NCI-H510A (cell line): ENCODE data around the gene RAB10.
"Not testable (repeated sequence)": the region's sequence is repeated elsewhere in the genome, so short reads cannot be mapped to it uniquely, and the experiment has no call there.

Experiments
- DNase-seq: peaks from one replicate; lab custom pipeline; 2025; lab: John Stamatoyannopoulos, UW

The RAB10 gene

GRCh38 chr2:26058390-26058789, 24.5 kb downstream of the RAB10 start:
- no peak for DNase-seq

GRCh38 chr2:26059542-26059941, 25.7 kb downstream of the RAB10 start:
- no peak for DNase-seq

- no peak for DNase-seq
Measured at GRCh38 chr2:26061539-26061938, 27.7 kb downstream of the RAB10 start.

DNA sequence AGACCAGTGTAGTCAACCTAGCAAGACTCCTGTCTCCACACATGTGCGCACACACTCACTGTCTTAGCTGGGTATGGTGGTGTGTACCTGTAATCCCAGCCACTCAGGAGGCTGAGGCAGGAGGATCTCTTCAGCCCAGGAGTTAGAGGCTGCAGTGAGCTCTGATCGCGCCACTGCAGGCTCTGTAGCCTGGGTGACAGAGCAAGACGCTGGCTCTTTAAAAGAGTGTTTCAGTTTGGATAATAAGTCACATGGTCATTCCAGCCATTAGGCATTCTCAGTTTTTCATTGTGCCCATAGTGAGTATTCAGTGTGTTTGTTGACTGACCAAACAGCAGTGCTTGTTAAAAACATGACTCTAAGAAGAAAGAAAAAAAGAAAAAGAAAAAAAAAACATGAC, 31.0 kb downstream of the RAB10 start:
- no peak for DNase-seq

DNA sequence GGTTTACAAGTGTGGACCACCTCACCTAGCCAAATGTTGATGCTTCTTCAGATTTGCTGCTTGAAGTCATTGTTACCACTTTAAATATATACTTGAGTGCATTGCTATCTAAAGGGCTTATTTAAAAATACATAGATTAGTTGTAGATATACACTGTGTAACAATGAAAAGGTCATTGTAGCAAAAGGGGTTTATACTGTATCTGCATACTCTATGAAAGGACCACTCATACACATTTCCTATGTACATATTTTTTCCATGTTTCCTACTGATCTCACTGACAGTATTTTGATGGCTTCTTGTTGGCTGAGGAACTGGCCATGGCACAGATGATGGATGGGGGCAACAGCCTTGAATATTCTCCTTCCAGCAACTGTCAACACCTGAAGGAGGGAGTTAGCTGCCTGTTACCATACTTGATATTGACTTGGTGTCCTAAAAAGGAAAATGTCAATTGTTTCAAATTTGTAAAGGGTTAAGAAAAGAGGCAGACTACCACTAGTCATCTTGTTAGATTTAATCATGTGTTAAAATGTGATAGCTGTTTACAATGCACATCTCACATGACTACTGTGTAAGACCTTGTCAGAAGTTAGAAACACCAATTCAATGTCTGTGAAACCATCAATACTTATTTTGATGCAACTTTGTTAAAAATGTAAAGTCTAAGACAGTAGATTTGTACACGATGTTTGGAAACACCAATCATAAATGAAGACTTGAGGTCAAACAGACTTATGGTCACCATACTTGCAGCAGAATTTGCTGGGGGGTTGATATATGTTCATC, 33.5 kb downstream of the RAB10 start:
- no peak for DNase-seq

DNA sequence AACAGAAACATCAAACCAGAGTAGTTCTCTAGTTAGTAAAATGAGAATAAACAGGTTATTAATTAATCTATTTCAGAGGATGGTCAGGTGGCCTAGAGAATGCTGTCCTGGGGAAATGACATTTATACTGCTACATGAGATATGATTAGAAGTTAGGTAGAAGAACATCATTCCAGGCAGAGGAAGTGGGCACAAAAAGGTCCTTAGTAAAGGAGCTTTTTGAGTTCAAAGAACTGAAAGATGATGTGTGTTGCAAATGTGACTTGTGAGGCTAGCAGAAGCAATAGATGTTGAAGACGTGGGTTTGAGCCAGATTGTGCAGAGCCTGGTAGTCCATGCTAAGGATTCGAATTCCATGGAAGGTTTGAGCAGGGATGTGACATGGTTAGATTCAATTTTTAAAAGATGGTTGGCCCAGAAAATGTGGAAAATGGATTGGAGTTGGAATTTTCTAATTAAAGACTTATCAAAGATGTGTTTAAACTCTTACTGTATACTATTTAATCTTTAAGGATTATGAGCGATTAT, 34.2 kb downstream of the RAB10 start:
- DNase-seq, result no peak

GRCh38 chr2:26068602-26069298, 34.9 kb downstream of the RAB10 start:
- no peak for DNase-seq

- DNase-seq, result no peak
Measured at GRCh38 chr2:26070730-26071129, 36.8 kb downstream of the RAB10 start.

- DNase-seq, result no peak
Measured at GRCh38 chr2:26072925-26073768, 39.3 kb downstream of the RAB10 start.

- no peak for DNase-seq
Measured at GRCh38 chr2:26073830-26074229, 39.9 kb downstream of the RAB10 start.

DNA sequence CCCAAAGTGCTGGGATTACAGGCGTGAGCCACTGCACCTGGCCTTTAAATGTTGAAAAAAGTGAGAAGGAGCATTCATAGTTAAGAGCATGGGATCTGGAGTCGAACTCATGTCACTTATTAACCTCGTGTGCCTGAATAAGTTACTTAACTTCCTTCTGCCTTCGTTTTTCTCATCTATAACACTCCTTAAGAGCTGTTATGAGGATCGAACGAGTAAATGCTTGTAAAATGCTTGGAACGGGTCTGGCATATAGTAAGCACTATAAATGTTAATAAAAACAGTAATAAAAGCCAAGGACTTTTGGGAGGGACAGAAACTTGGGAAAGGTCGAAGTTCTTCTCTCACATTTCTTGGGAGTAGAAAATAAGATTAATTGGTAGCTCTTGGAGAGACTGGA, 40.8 kb downstream of the RAB10 start:
- DNase-seq, result no peak

- DNase-seq, result no peak
Measured at GRCh38 chr2:26075173-26075572, 41.3 kb downstream of the RAB10 start.

DNA sequence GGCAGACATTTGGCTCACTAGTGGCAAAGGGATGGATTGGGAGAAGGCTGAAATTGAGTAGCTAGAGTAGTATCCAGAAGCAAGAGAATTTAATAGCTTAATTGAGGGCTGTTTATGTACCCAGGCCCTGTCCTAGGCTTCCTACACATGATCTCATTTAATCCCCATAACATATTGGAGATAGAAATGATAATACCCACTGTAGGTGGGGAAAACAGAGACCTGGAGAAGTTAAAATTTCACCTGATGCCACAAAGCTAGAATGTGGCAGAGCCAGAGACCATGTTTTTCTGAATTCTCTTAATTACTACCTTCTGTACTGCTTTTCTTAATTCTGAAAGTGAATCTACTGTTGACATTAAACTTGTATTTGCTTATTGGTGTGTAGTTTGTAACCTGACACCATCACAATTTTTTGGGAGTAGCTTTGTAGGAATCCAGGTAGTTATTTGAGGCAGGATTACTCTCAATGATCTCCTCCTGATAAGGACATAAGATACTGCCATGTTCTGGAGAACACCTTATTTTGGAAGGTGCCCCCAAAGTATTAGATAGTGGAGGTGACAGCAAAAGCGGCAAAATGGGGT, 42.2 kb downstream of the RAB10 start:
- DNase-seq, result no peak

- DNase-seq, result no peak
Measured at GRCh38 chr2:26077291-26077690, 43.4 kb downstream of the RAB10 start.

DNA sequence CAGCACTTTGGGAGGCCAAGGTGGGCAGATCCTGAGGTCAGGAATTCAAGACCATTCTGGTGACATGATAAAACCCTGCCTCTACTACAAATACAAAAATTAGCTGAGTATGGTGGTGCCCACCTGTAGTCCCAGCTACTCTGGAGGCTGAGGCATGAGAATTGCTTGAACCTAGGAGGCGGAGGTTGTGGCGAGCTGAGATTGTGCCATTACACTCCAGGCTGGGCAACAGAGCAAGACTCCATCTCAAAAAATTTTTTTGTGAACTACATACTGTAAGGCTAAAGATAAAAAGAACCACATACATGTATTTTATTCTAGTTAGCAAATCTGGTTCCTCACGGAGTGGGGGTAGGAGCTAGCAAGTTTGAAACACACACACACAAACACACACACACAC, 45.1 kb downstream of the RAB10 start:
- no peak for DNase-seq

GRCh38 chr2:26080356-26080755, 46.5 kb downstream of the RAB10 start:
- DNase-seq, result no peak

DNA sequence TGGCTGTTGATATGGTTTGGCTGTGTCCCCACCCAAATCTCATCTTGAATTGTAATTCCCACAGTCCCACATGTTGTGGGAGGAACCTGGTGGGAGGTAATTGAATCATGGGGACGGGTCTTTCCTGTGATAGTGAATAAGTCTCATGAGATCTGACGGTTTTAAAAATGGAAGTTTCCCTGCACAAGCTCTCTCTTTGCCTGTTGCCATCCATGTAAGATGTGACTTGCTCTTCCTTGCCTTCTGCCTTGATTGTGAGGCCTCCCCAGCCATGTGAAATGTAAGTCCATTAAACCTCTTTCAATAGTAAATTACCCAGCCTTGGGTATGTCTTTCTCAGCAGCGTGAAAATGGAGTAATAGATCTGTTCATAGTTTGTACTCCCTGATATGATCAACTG, 47.0 kb downstream of the RAB10 start:
- DNase-seq, result not testable (repeated sequence)

DNA sequence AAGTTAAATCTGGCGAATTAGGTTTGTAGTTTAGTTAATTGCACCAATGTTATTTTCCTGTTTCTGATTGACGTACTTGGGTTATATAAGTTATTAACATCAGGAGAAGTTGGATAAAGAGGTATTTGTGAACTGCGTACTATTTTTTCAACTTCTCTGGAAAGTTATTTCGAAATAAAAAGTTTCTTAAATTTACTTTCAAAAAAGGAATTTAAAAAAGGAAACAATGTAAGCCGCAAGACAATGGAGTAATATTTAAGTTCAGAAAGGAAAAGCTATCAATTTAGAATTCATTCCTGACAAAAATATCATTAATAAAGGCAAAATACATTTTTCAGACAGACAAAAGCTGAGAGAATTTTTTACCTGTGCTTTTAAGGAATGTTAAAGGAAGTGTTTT, 47.7 kb downstream of the RAB10 start:
- DNase-seq, result no peak

DNA sequence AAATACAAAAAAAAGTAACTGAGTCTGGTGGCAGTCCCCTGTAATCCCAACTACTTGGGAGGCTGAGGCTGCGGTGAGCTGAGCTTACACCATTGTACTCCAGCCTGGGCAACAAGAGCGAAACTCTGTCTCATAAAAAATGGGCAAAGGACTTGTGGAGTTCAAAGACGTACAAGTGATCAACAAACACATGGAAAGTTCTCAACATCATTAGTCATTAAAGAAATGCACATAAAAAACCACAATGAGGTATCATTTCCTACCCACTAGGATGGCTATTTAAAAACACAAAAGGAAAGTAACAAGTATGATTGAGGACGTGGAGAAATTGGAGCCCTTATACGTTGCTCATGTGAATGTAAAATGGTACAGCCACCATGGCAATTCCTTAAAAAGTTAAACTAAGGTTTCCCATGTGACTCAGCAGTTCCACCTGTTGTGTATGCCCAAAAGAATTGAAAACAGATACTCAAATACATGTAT, 52.3 kb downstream of the RAB10 start:
- DNase-seq, result no peak

- DNase-seq, result no peak
Measured at GRCh38 chr2:26086779-26087178, 52.9 kb downstream of the RAB10 start.

DNA sequence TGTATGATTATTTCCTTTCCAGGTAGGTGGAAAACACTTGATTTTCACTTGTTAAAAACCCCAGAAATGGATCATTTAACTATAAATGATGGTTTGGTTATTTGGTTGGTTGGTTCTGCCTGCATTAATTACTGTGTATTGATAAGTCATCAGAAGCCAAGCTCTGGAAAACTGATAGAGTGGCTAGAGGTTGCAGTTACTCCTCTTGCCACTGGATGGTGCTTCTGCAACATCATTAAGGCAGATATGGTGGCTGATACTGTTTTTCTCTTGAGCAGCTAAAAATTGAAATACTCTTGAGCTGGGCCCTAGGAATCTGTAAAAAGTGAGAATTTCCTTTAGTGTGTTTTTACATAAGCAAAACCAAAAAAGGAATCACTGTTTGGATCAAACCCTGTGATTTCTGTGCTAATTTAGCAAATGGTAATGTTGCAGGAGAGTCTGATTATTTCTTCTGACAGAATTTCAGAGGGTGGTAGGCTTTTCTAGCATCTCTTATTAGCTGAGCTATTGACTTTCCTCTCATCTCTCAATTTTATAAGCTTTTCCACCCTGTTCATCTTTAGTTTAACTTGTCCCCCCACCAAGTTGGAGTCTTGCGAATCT, 54.3 kb downstream of the RAB10 start:
- no peak for DNase-seq

- DNase-seq, result not testable (repeated sequence)
Measured at GRCh38 chr2:26088931-26089330, 55.0 kb downstream of the RAB10 start.
